NCI-H1105 treated with DMSO at 0.1 percent for 48 hours (cell line): ENCODE measurements around the gene MMP23B.
"Not testable (repeated sequence)": the region's sequence is repeated elsewhere in the genome, so short reads cannot be mapped to it uniquely, and the experiment has no call there.

Source experiments
- DNase-seq: peaks from one replicate; lab custom pipeline; 2025; lab: John Stamatoyannopoulos, UW

MMP23B gene

GRCh38 chr1:1631782-1632420 lies at the start of gene MMP23B:
MMP23B (plus strand) TSS chr1:1632173; CDS start chr1:1632219, 46 bp downstream.
- DNase-seq, result no peak

GRCh38 chr1:1582585-1583346 lies 49.2 kb upstream of the MMP23B start:
- DNase-seq, result no peak

- DNase-seq, result no peak
Measured at GRCh38 chr1:1583347-1584010, 48.5 kb upstream of the MMP23B start.

- DNase-seq, result no peak
Measured at GRCh38 chr1:1591452-1591851, 40.5 kb upstream of the MMP23B start.

GRCh38 chr1:1593834-1594601 lies 38.0 kb upstream of the MMP23B start:
- DNase-seq, result no peak

- DNase-seq, result no peak
Measured at GRCh38 chr1:1594602-1595260, 37.2 kb upstream of the MMP23B start.

GRCh38 chr1:1595341-1595740 lies 36.6 kb upstream of the MMP23B start:
- not testable (repeated sequence) for DNase-seq

- DNase-seq, result no peak
Measured at GRCh38 chr1:1596493-1597274, 35.3 kb upstream of the MMP23B start.

GRCh38 chr1:1597275-1597930 lies 34.6 kb upstream of the MMP23B start:
- DNase-seq, result no peak

- no peak for DNase-seq
Measured at GRCh38 chr1:1598051-1598719, 33.8 kb upstream of the MMP23B start.

- DNase-seq, result no peak
Measured at GRCh38 chr1:1598720-1599029, 33.3 kb upstream of the MMP23B start.

- no peak for DNase-seq
Measured at GRCh38 chr1:1599030-1599934, 32.7 kb upstream of the MMP23B start.

GRCh38 chr1:1599935-1600860 lies 31.8 kb upstream of the MMP23B start, which contains the start of gene FNDC10:
FNDC10 (minus strand) TSS chr1:1600135; CDS start chr1:1600015, 120 bp downstream.
- DNase-seq, result no peak

- no peak for DNase-seq
Measured at GRCh38 chr1:1600861-1601563, 31.0 kb upstream of the MMP23B start.

- no peak for DNase-seq
Measured at GRCh38 chr1:1601564-1602303, 30.2 kb upstream of the MMP23B start.

- no peak for DNase-seq
Measured at GRCh38 chr1:1602304-1602967, 29.5 kb upstream of the MMP23B start.
